Left cardiac atrium (tissue), 4 donors: Measurements from ENCODE around the gene ATOH8. TPM values are rescaled to one million over a fixed set of nuclear protein-coding genes. Genes with fewer than 3 reads are reported as not detected.

Source experiments
- ATAC-seq, 2 donors: fragments of 200-7000 bp; cut with Tn5 transposase; one replicate each; pipeline ENCODE4 v1.9.1; 2020; ENCODE audit warnings: mild to moderate bottlenecking in 2 of 2, moderate library complexity in 2 of 2
- DNase-seq: peaks from one replicate; pipeline ENCODE4 v3.0.0-alpha.2; 2020
- intact Hi-C, 2 donors: fragments of 100-400 bp; cut with DNase I; formaldehyde crosslinking; loops; one replicate each; pipeline versions ENCODE4 v1.14.1 to v1.15.1; 2022 to 2023
- total RNA-seq, 2 donors: library from RNA; stranded (reverse); fragmentation: NEBNext Ultra II Directional; extraction: Animal tissue kit (Norgen Biotek cat#: 25700); gene quantifications; one replicate each; pipeline ENCODE4 v1.2.1, GENCODE V29; 2021
- donor health status: DM: no; HTN: yes; CAD: no.
- donor health status: DM: no; HTN: yes; CAD: no; lungs with severe emphysema.
- donor health status: DM: yes; HTN: yes; CAD: no.
- donor health status: Dilated cardiomyopathy.

ATOH8 gene
- total RNA-seq, 2 donors from 2014 or later: 23.4 to 29.1 TPM

DNA sequence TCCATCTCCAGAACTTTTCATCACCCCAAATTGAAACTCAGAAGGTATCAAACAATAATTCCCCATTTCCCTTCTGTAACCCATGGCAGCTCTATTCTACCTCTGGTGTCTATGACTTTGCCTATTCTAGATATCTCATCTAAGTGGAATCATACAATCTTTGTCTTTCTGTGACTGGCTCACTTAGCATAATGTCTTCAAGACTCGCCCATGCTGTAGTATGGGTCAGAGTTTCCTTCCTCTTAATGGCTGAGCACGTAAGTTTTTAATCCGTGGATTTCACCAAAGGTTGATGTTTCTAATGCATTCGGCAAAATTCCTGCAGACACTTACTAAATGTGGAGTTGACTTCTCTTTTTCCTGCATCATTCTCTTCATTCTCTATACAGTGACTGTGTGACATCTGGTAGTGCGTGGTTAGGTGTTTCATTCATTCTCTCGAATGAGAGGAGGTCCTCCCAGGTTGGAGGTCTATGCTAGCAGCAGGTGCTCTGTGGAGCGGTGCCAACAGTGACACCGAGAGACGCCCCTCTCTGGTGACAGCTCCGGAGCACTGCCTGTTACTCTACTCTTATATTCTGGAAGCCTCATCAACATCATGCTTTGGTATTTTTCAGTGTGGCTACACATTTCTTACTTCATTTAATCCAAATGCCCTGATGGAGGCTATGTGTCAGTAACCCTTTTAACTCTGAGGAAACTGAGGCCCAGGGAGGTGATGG lies 50.1 kb downstream of the ATOH8 start:
- ATAC-seq: no peak
- intact Hi-C loops: no loop called here
- peak; percentile 10 for DNase-seq

DNA sequence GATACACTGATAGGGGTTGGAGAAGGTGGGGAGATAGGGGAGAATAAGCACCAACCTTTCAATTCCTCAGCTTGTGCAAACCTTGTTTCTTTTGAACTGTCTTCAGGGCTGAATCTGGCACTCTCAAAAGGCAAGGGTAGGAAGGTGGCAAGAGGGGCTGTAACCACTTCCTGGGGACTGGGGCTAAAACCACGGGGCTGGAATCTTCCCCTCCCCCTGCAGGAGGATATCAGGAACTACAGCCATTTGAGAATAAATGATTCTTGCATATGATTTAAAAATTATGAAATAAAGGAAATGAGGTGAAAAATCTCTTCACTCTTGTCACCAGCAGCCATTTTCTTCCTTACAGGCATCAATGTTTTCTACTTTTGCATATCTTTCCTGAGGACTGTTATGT lies 50.8 kb downstream of the ATOH8 start:
- DNase-seq: peak; percentile 20
- intact Hi-C loops: no loop called here
- ATAC-seq: peak in 1 of 2 donors; percentile 19

DNA sequence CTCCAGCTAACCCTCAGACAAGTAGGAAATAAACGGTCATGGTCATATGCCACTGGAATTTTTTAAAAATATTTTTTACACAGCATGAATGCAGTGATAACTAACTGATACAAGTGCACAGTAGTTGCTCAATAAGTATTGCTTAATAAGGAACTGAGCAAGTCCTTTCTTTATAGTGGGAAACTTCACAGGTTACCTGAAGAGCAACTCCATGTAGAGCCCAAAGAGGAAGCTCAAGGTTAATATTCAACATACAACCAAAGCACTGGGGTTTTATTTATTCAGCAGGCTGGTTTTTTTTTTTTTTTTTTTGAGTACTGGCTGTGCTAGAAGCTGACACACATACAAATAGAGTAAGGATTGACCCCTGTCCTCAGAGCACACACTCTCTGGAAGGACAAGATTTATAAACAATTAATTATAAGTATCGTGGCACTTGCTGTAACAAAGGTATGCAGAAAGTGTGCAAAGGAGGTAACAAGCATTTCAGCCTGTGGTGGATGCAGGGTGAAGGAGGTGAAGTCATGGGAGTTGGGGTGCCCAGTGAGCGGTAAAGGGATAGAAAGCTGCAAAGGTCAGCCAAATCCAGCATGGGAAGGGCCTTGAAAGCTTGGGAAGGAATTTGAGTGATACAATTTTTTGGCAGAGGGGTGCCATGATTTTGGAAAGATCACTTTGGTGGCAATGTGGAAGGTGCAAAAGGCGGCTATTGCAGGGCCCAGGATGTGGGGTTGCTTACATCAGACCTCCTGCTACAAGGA lies 52.7 kb downstream of the ATOH8 start:
- intact Hi-C loops: no loop called here
- no peak for ATAC-seq
- DNase-seq: no peak

DNA sequence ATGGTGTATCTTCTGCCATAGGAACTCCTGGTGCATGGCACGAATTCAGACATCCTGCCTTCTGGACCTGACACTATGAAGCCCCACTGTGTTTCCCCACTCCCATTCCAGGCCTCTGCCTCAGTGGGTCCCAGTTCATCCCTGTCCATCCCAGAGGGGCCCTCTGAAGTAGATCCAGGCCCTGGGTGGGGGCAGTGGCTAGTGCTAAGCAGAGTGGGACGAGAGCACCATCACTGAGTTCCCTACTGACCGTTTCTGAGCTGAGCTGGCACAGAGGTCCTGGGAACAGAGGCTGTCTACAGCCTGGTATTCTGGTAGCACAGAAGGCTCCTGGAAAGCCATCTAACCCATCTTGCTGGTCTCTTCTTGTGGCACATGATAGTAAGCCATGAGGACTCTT lies 54.0 kb downstream of the ATOH8 start:
- DNase-seq (no peak), ATAC-seq (no peak)
- intact Hi-C loops: no loop called here

DNA sequence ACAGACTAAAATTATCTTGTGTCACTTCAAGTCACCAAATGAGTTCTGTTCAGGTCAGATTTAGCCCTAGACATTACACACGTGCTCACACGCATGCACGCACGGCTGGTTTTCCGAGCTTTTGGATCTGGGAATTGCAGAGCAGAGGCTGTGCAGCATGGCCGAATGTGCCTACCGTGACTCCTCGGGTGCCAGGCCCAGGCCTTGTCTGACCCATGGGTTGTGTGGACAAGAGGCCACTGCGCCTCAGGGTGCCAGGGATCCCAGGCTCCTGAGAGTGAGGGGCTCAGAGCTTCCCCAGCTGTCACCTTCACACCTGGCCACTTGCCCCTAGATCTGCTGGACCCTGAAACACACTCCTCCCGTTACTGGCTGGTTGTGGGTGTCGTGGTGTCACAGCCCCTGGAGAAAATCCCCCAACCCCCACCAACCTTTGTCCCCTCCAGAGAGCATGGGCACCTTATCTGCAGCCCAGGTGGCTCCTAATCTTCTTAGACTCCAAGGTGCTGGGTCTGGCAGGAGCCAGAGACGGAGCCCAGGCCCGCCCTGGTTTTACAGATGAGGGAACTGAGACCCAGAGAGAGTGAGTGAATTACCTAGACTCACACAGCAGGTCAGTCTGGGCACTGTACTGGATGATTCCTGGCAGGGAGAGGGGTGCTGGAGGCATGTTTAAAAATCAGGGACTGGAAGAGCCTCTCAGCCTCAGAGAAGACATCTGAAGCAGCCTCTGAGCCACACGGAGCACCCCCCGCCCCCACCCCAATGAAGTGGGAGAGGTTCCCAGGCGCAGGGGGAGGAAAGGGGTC lies 56.8 kb downstream of the ATOH8 start:
- ATAC-seq (peak in 1 of 2 donors; percentile 35), DNase-seq (no peak)
- intact Hi-C loops: loop anchor here (1.0 to 10.0 kb wide), 4 partner anchors 82 to 173 kb away; no protein-coding TSS in a partner anchor

DNA sequence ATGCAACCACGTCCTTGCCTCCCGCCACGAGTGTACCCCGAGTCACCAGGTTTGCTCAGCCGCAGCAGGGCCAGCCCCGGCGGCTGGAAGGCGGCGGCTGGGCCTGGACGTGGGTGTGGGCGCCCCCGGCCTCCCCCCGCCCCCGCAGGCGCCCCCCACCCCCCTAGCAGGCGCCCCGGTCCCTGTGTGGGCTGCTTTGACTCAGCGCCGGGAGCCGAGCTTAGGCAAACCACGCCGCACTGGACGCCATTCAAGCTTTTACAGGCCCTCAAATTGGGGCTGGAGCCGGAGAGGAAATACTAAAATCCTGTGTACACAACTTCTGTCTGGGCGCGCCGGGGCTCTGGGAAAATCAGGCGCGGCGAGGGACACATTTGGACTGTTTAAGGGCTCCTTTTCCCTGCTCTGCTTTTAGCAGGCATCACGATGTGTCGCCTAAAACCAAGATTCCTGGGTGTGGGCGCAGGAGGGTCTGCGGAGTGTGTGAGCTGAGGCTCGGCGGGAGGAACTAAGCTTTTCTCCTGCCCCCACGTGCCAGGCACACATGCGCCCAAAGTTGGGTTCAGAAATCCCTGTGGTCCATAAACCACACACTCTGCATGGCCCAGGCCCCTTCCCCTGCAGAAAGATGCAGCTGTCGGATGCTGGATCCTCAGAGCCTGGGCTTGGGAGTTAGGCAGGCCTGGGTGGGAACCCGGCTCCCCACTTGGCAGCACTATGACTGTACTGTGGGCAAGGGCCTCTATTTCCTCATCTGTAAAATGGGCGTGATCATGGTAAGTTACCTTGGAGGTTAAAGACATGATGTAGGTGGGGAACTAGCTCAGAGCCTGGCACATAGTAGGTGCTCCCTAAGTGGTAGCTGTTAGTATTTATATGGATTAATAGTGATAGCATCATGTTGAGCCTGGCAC lies 57.6 kb downstream of the ATOH8 start:
- intact Hi-C loops: loop anchor here (1.0 to 10.0 kb wide), 4 partner anchors 83 to 174 kb away; no protein-coding TSS in a partner anchor
- ATAC-seq (peak; percentile 42 to 46), DNase-seq (peak; percentile 75)

DNA sequence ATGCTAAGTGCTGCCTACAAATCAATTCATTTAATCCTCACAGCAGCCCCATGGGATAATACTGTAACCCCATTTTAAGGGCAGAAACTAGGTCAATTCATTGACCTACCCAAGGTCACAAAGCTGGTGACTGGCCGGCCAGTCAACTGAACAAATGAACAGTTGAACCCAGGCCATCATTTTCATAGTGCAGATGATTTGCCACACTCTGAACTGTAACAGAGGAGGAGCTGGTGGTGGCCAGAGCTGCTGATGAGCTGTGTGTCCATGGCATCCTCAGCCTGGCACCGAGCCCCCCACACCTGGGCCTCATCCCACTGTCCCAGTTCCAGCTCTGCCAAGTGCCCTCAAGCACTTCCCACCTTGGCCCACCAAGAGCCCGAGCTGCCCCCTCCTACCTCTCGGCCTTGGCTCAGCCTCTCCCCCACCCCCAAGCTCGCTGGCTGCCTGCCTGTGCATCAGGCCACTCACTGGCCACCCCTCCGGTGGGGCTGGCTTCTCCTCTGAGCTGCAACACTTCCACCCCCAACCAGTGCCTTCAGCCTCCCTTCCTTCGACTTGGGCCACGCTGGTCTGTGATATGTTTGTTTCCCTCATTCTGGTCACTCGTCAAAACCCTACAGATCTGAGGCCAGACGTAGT lies 58.4 kb downstream of the ATOH8 start:
- intact Hi-C loops: loop anchor here (5.0 to 10.0 kb wide), 3 partner anchors 85 to 175 kb away; no protein-coding TSS in a partner anchor
- no peak for ATAC-seq
- DNase-seq: no peak

DNA sequence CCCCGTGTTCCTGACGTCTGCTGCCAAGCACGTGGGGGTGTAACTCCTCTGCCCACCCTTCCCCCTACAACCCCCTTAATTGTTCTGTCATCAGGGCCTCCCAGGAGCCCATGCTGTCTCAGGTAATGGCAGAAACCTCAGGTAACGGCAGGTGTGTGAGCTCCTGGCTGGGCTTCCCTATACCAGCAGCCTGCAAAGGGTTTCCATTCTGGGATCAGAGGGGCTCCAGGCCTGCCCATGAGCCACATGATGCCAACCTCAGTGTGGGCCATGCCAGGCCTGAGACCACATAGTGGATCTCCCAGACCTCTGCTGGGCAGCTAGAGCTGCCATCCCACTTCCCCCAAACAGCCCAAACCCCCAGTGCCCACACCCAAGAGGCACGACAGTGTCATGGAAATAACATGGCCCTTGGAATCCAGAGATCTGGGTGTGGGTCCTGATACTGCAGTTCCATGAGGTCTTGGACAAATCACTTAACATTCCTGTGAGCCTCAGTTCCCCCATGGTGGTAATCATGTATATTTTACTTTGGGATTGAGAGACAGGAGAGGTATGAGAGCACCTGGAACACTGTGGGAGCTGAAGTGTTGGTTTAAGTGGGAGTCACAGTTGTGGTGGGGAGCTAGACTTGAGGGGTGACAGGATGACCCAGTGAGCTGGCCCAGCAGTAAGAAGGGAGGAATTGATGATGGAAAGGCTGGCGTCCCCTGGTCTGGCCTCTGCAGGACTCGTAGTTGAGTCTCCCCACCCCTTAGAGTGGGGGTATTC lies 59.6 kb downstream of the ATOH8 start:
- intact Hi-C loops: loop anchor here (5.0 to 10.0 kb wide), 3 partner anchors 86 to 176 kb away; no protein-coding TSS in a partner anchor
- ATAC-seq: no peak
- no peak for DNase-seq

DNA sequence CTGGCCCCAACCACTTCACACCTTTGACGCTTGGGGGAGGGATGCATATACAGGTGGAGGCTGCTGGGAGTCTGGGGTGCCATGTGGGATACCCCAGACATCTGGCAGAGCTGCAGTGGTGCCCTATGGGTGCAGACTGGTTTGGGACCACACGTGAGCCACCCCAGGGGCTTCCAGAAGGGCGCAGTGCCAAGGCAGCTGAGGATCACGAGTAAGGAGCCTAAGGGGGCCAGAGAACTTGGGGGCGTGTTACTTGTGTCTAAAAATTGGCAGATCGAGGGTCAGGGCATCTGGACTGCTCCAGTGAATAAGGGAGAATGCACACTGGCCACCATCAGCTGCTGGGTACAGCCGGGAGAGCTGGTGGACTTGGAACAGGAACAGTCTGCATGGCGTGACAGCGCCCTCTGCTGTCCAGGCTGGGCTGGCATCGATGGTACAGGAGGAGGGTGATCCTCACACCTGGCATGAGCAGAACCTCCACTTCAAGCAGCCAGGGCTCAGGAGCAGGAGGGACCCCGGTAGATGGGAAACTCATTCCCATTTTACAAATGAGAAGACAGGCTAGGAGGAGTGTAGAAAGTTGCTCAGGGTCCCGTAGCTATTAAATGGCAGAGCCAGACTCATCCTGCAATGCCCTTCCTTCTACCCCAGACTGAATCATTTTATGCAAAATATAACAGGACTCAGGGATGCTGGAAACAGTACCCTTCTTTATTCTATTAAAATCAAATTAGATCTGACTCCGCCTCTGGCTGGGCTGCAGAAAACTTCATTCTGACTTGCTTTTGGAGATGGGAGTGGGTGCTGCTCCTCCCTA lies 60.4 kb downstream of the ATOH8 start:
- intact Hi-C loops: loop anchor here (1.0 to 10.0 kb wide), 4 partner anchors 85 to 177 kb away; no protein-coding TSS in a partner anchor
- ATAC-seq (peak; percentile 93 to 94), DNase-seq (peak; percentile 91)

DNA sequence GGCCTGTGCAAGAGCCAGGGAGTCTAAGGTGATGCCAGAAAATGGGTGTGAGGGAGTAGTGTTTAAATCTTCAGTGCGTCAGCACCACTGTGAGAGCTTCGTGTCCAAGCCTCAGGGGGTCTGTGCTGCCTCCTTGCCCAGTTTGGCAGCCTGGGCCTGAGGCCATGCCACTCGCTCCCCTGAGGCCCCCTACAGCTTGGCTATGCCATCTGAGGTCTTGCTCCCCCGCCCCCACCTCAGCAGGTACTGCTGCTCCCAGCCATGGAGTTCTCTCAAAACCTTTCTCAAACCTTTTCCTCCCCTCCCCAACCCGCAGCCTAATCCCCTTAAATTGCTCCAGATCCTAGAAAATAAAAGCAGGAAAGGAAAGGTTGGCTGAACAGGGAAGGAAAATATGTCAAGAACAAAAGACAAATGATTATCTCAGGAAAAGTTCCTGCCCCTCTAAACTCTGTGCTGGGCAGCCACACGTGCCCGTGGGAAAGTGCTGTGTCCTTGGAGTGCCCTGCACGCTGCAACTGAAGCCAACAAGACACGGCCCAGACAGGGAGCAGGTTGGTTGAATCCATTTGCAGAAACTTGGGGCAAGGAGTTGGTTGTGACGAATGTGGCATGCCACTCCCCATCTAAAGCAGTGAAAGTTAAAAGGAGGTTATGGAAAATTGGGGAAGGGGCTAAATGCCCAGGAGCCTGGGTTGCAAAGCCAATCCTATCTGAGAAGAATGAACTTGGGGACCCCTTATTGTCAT lies 61.2 kb downstream of the ATOH8 start:
- intact Hi-C loops: loop anchor here (1.0 to 10.0 kb wide), 4 partner anchors 86 to 178 kb away; no protein-coding TSS in a partner anchor
- ATAC-seq (peak; percentile 6 to 51), DNase-seq (no peak)

DNA sequence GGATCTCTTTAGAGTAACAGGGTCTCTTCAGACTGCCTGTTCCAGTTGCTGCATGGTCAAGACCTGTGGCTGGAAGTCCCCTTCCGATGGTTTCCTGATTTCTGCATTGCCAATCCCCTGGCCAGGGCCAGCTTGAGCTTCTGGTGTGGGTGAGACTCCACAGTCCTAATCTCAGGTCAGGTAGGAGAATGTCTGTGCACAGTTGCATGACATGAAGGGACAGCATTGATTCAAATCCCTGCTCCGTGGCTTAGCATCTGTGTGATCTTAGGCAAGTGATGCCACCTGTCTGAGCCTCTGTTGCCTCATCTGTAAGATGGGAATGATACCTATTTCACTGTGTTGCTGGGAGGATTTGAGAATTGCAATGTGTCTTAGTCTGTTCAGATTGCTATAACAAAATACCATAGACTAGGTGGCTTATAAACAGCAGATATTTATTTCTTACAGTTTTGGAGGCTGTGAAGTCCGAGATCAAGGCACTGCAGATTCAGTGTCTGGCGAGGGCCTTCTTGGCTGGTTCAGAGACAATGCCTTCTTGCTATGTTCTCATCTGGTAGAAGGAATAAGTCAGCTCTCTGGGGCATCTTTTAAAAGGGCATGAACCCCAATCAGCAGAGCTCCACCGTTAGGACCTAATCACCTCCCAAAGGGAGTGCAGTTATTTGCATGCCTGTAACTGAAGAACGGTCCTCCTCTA lies 66.2 kb downstream of the ATOH8 start:
- intact Hi-C loops: loop anchor here in 1 of 2 donors (10.0 kb wide), 1 partner anchor 175 kb away; no protein-coding TSS in a partner anchor
- ATAC-seq: no peak
- no peak for DNase-seq

DNA sequence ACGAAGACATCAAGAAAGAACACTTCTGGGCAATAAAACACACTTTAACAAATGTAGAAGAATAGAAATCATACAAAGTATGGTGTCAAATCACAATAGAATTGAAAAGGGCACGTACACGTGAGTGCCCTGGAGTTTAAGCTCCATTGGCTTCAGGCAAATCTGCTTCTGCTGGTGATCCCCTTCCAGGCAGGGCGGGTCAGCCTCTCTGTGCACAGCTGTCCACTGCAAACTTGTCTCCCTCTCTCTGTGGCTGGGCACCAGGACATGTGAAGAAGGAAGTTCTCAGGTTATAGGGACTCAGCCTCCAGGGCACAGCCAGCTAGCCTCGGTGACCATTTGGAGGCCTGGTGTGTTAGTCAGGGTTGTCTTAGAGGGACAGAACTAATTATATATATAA lies 69.0 kb downstream of the ATOH8 start:
- no peak for DNase-seq
- intact Hi-C loops: no loop called here

DNA sequence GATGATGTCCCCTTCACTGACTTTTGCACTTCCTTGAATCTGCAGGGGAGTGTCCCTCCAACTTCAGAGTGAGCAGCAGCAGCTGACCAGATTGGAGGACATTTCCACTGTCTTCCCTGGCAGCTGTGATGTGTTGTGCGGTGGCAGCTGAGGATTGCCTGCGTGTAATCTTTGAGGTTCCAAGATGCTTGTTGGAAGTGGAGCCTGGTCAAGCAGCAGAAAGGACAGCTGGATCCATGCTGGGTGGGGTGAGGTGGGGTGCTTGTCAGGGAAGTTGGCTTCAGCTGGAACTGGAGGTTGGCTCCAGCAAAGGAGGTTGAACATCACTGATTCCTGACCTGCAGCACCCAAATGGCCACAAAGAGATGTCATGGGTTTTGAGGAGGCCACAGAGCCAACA lies 70.2 kb downstream of the ATOH8 start:
- DNase-seq: no peak
- ATAC-seq: no peak
- intact Hi-C loops: no loop called here

More for the DNA sequence above, 69.0 kb downstream of the ATOH8 start:
- ATAC-seq: no peak

DNA sequence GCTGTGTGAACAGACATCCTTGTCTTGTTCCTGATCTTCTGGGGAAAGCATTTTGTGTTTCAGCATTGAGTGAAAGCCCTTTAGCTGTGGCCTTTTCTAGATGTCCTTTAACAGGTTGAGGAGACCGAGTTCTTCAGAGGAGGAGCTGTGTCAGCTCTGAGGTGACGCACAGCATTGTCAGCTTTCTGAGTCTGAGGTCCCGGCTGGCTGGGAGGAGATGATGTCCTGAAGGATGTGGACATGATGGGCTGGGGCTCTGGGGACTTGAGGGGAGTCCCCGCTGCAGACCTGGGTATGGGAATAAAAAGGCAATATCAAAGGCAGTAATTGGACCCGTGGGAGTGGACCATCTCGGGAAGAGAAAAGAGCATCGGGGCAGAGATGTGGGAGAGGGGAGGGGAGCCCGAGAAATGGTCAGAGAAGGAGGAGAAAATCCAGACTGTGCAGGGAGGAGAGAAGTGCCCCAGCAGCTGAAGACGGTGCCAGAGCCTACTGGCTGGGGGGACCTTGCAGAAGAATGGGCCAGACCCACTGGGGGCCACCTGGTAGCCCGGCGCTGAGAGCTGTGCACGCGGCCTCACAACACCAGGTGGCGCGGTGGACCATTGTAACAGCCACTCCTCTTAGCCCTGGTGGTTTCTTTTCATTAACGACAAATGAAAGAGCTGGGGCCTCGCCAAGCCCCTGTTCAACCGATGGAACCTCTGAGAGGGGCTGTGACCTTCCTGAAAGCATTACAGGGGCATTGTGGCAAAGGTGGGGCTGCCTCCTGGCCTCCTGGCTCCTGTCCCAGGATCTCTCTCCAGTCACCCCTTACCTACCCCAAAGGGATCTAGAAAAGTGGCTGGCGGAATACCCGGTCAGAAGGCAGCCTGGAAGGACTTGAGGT lies 73.4 kb downstream of the ATOH8 start:
- ATAC-seq (peak; percentile 92 to 94), DNase-seq (peak; percentile 82)
- intact Hi-C loops: loop anchor here (2.0 to 5.0 kb wide), 2 partner anchors 60 to 252 kb away; partner anchors contain the start of gene ST3GAL5 (in 1 of the 2)
